K562 (cell line): ENCODE results near the gene DNAH10. TPM values are rescaled to one million over a fixed set of nuclear protein-coding genes. Genes with fewer than 3 reads are reported as not detected.
A peak's percentile ranks its signal among the peaks of the same experiment; 100 is the strongest.

Experiments
- ATAC-seq: fragments of 200-7000 bp; cut with Tn5 transposase; 3 replicates; pipeline ENCODE4 v1.9.1; 2020; ENCODE audit warnings: moderate library complexity
- BruUV-seq: library from RNA; stranded (reverse); fragments of 400-500 nt; replicated peaks from 2 replicates; lab custom pipeline; 2021; lab: Mats Ljungman, UMichigan
- CTCF ChIA-PET: fragments of 300-600 bp; formaldehyde crosslinking; extraction: SDS; loops from one replicate; lab custom pipeline; 2021; ENCODE audit warnings: low intra/inter-chr PET ratio; lab: Yijun Ruan, JAX
- POLR2A ChIA-PET: fragments of 300-600, 350-650 bp; sonication (Branson Sonifier 250); formaldehyde crosslinking; extraction: SDS; loops from one replicate; lab custom pipeline; 2021; ENCODE audit warnings: antibody characterized with exemption, inconsistent platforms; lab: Yijun Ruan, JAX
- DNase-seq, 4 experiments: peaks; one replicate each; pipeline versions ENCODE4 v3.0.0 to v3.0.0-alpha.2; 2011 to 2018; ENCODE audit warnings: low spot score in 3 of 4, mixed read lengths in 3 of 4; ENCODE audit errors: extremely low read depth in 1 of 4
- FAIRE-seq: peaks from 2 replicates; lab custom pipeline; 2011; peaks lifted over from hg19 to GRCh38; lab: Jason Lieb, UNC
- H2AFZ ChIP-seq: 2 replicates; pipeline ENCODE4 v1.6.0; 2011; ENCODE audit warnings: low read depth, low read length, control low read depth, inconsistent platforms
- H3K27ac ChIP-seq: fragments of 200-600 bp; 3 replicates; pipeline ENCODE4 v1.8.0; 2011; ENCODE audit warnings: low read depth, mild to moderate bottlenecking, control low read depth, inconsistent platforms, low read length, moderate library complexity, mixed read lengths; ENCODE audit errors: extremely low read depth
- H3K27me3 ChIP-seq, 2 experiments: fragments of 300-600 bp in 1 of 2; 2 replicates in 1 of 2; 3 replicates in 1 of 2; pipeline versions ENCODE4 v1.6.0 to v1.8.0; 2011; ENCODE audit warnings: inconsistent platforms in 2 of 2, low read length in 2 of 2, mild to moderate bottlenecking in 1 of 2, mixed read lengths in 1 of 2, moderate library complexity in 1 of 2; ENCODE audit not compliant: control insufficient read depth in 2 of 2, insufficient read depth in 2 of 2
- H3K36me3 ChIP-seq: fragments of 300-600 bp; 3 replicates; pipeline ENCODE4 v1.8.0; 2011; ENCODE audit warnings: mild to moderate bottlenecking, low read length, inconsistent platforms; ENCODE audit not compliant: control insufficient read depth, insufficient read depth
- H3K4me1 ChIP-seq, 2 experiments: fragments of 200-600 bp in 1 of 2; replicated peaks in 1 of 2; 2 replicates in 1 of 2; 3 replicates in 1 of 2; pipeline versions ENCODE4 v1.5.1 to v1.8.0; 2011; ENCODE audit warnings: inconsistent platforms in 2 of 2, low read length in 2 of 2, mild to moderate bottlenecking in 1 of 2, mixed read lengths in 1 of 2, moderate library complexity in 1 of 2; ENCODE audit not compliant: control insufficient read depth in 2 of 2, insufficient read depth in 2 of 2
- H3K4me2 ChIP-seq: 2 replicates; pipeline ENCODE4 v1.6.1; 2011; ENCODE audit warnings: low read length, control low read depth, inconsistent platforms, mixed read lengths; ENCODE audit not compliant: insufficient read depth
- H3K4me3 ChIP-seq: fragments of 200-600 bp; sonication (generic), shearing (Covaris generic); 2 replicates; pipeline ENCODE4 v1.5.1; 2016; ENCODE audit warnings: control low read depth, inconsistent platforms
- H3K79me2 ChIP-seq: fragments of 200-600 bp; 3 replicates; pipeline ENCODE4 v1.8.0; 2011; ENCODE audit warnings: low read length, inconsistent platforms; ENCODE audit not compliant: control insufficient read depth, insufficient read depth
- H3K9ac ChIP-seq, 2 experiments: 2 replicates each; pipeline versions ENCODE4 v1.6.0 to v1.6.1; 2011; ENCODE audit warnings: low read depth in 2 of 2, low read length in 2 of 2, control low read depth in 1 of 2, inconsistent platforms in 1 of 2, mild to moderate bottlenecking in 1 of 2, mixed read lengths in 1 of 2; ENCODE audit not compliant: insufficient read depth in 1 of 2
- H3K9me1 ChIP-seq: one replicate; pipeline ENCODE4 v1.6.0; 2011; ENCODE audit warnings: inconsistent platforms, mild to moderate bottlenecking, low read length, moderate library complexity; ENCODE audit not compliant: control insufficient read depth, insufficient read depth
- H3K9me3 ChIP-seq: replicated peaks from 2 replicates; pipeline ENCODE4 v1.5.1; 2011; ENCODE audit warnings: low read depth, low read length, inconsistent platforms; ENCODE audit not compliant: control insufficient read depth, insufficient read depth
- H4K20me1 ChIP-seq: replicated peaks from 2 replicates; pipeline ENCODE4 v1.6.1; 2011; ENCODE audit warnings: low read length, inconsistent platforms, mixed read lengths; ENCODE audit not compliant: control insufficient read depth, insufficient read depth
- CTBP1 ChIP-seq: fragments of 450-650 bp; IDR thresholded peaks from 2 replicates; pipeline ENCODE4 v1.6.1; 2016; ENCODE audit warnings: borderline replicate concordance
- EP300 ChIP-seq: IDR thresholded peaks from 2 replicates; pipeline ENCODE4 v1.6.1; 2012; ENCODE audit warnings: low read length, improper control_type of control experiment
- GABPA ChIP-seq: fragments of 200-800 bp; sonication (Bioruptor generic); conservative IDR thresholded peaks from 2 replicates; pipeline ENCODE4 v1.6.1; 2016; ENCODE audit warnings: low read depth, missing genetic modification characterization, missing compliant biosample characterization
- LCOR ChIP-seq: sonication (generic); formaldehyde crosslinking; IDR thresholded peaks from 2 replicates; pipeline ENCODE4 v1.8.0; 2022; ENCODE audit warnings: mild to moderate bottlenecking, missing genetic modification reagents
- LEF1 ChIP-seq: fragments of 450-650 bp; IDR thresholded peaks from 2 replicates; pipeline ENCODE4 v1.6.1; 2016; ENCODE audit warnings: mild to moderate bottlenecking
- NFIC ChIP-seq: fragments of 450-650 bp; IDR thresholded peaks from 2 replicates; pipeline ENCODE4 v1.6.1; 2017; ENCODE audit warnings: mild to moderate bottlenecking, inconsistent platforms
- SAFB ChIP-seq: fragments of 200-400 bp; formaldehyde crosslinking; IDR thresholded peaks from 2 replicates; pipeline ENCODE4 v1.6.1; 2017; ENCODE audit warnings: low read depth, low read length, borderline replicate concordance
- WGBS: fragments of 100-300 bp; shearing (Covaris generic); methylation state at CpG from one replicate; pipeline ENCODE4 v1.1.6; 2016; ENCODE audit warnings: low coverage, mixed read lengths; ENCODE audit not compliant: insufficient coverage; ENCODE audit errors: missing lambda C conversion rate; 5-methylcytosine and 5-hydroxymethylcytosine counted together
- in situ Hi-C: fragments of 300-500 bp; cut with MboI; formaldehyde crosslinking; loops from 4 replicates; pipeline ENCODE4 v1.15.0; 2018; ENCODE audit warnings: inconsistent platforms, mixed read lengths
- intact Hi-C: fragments of 100-400 bp; cut with micrococcal nuclease; formaldehyde crosslinking; loops from 2 replicates; pipeline ENCODE4 v1.14.2; 2022
- polyA plus RNA-seq, 8 experiments: library from polyadenylated mRNA; depleted of rRNA in 4 of 8; stranded (reverse) in 5 of 8; unstranded in 3 of 8; fragments of >200 nt; fragmentation: Nextera tagmentation in 2 of 8; fragmentation: Illumina TruSeq in 1 of 8; extraction: Ambion mirVana in 2 of 8; extraction: Trizol in 1 of 8; gene quantifications; 2 replicates each; pipeline versions ENCODE4 v1.2.1 to v1.2.3, GENCODE V29; 2011 to 2014; ENCODE audit warnings: inconsistent platforms in 1 of 8, missing spikeins in 1 of 8
- total RNA-seq, 7 experiments: library from RNA; depleted of rRNA in 6 of 7; stranded (reverse); fragments of >200 nt in 6 of 7; fragmentation: Illumina TruSeq in 2 of 7; extraction: Trizol in 2 of 7; gene quantifications; 2 replicates each; pipeline versions ENCODE4 v1.2.1 to v1.2.3, GENCODE V29; 2011 to 2021; ENCODE audit warnings: low replicate concordance in 1 of 7
- TF ChIP-seq, protein P1 (sequence below): fragments of 250-450 bp; sonication (Bioruptor Pico); IDR thresholded peaks from 2 replicates; pipeline ENCODE4 v1.5.0; 2021
- TF ChIP-seq, protein P2 (sequence below), 3 experiments: fragments of 200-800 bp in 1 of 3; fragments of 250-450 bp in 1 of 3; fragments of 450-650 bp in 1 of 3; sonication (Bioruptor Pico) in 1 of 3; sonication (Bioruptor generic) in 1 of 3; formaldehyde crosslinking in 1 of 3; IDR thresholded peaks; 2 replicates each; pipeline versions ENCODE4 v1.6.1 to v1.8.0; 2016 to 2022; ENCODE audit warnings: mild to moderate bottlenecking in 2 of 3, missing genetic modification characterization in 2 of 3, missing compliant biosample characterization in 1 of 3, moderate library complexity in 1 of 3
- TF ChIP-seq, protein P3 (sequence below), 2 experiments: fragments of 450-650 bp; conservative IDR thresholded peaks; 2 replicates each; pipeline ENCODE4 v1.6.1; 2017; ENCODE audit warnings: mild to moderate bottlenecking in 2 of 2, moderate library complexity in 2 of 2
- TF ChIP-seq, protein P4 (sequence below): fragments of 250-450 bp; sonication (Bioruptor Pico); IDR thresholded peaks from 2 replicates; pipeline ENCODE4 v1.4.0; 2020; ENCODE audit warnings: mild to moderate bottlenecking, moderate library complexity

The DNAH10 gene
- total and polyA plus RNA-seq, 9 of the 15 experiments (the other 6 are each of a cell fraction or from before 2014, with no cell fraction given), result 0.01 to 0.06 (median 0.04) TPM; not detected in 1

DNA sequence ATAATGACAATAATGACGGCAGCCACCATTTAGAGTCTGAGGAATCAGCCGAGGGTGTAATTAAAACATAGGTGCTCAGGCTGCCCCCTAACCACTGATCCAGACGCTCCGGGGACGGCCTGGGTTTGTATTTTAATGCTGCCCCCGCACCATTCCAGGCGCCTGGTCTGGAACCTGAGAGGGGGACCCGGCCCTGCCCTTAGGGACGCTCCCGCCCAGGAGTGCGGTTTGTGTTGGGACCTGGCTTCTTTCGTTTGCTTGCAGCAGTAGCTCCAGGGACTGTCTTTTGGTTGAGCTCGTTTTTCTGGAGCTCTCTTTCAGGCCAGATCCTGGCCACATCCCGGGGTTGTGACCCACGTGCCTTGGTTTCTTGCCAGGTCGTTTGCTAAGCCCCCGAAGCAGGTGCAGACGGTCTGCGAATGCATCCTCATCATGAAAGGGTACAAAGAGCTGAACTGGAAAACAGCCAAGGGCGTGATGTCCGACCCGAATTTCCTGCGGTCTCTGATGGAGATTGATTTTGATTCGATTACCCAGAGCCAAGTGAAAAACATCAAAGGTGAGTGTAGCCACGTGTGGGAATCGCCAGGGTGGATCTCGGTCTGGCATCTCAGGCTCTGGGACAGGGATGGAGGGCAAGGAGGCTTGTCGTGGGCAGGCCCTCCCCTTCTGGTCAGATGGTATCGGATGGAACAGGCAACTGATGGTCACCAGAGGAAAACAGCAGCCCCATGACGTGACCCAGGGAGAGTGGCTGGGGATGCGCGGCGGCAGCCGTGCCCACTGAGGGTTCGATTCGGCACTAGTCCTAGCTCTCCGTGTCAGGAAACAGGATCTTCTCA lies 147.0 kb downstream of the DNAH10 start:
- in situ Hi-C loops, result no loop called here
- DNase-seq (no peak), ATAC-seq (peak; percentile 10; the same call in 1 of the 3 replicates), FAIRE-seq (no peak)
- H3K27me3 ChIP-seq, result peaks cover 24 to 35% of the 10 kb centered on the region in 2 experiments; a peak in 4 of 5 replicates
- H2AFZ ChIP-seq, result no peak overlapping the region
- no peak overlapping the region for H3K27ac ChIP-seq
- H3K9me1 ChIP-seq, result no peaks in the 10 kb centered on the region
- H3K4me3 ChIP-seq, result no peak overlapping the region
- ChIA-PET POLR2A (interaction anchor here (0.5 to 2.7 kb wide), 2 partner anchors 10 to 111 kb away, joined by 5 to 10 read pairs; no protein-coding TSS in a partner anchor), CTCF (no interaction called here)
- H3K4me1 ChIP-seq, result peaks cover 0 to under 1% of the 10 kb centered on the region in 2 experiments; a peak in 2 of 5 replicates
- 5% methylated on average over 36 of the region's 37 CpGs for WGBS
- no peak overlapping the region for H3K4me2 ChIP-seq
- peak overlapping the region in 1 of 2 experiments; percentile 44; a peak in 1 of 4 replicates for H3K9ac ChIP-seq
- no TSS peak for BruUV-seq
- intact Hi-C loops, result loop anchor here (5.0 kb wide), 1 partner anchor 73 kb away; no protein-coding TSS in a partner anchor
- no peaks in the 10 kb centered on the region for H3K36me3 ChIP-seq
- H4K20me1 ChIP-seq, result peaks cover 6% of the 10 kb centered on the region; the same call in 1 of the 2 replicates
- H3K9me3 ChIP-seq, result no peaks in the 10 kb centered on the region
- H3K79me2 ChIP-seq, result no peaks in the 10 kb centered on the region
- TF ChIP-seq GABPA (tag) (no peak), LEF1 (no peak), LCOR (no peak), SAFB (no peak), NFIC (peak; percentile 49), EP300 (no peak), CTBP1 (0 out of 2 replicates have a peak, but pooled peaks have one; percentile 8)
- TF ChIP-seq, protein P1, sequence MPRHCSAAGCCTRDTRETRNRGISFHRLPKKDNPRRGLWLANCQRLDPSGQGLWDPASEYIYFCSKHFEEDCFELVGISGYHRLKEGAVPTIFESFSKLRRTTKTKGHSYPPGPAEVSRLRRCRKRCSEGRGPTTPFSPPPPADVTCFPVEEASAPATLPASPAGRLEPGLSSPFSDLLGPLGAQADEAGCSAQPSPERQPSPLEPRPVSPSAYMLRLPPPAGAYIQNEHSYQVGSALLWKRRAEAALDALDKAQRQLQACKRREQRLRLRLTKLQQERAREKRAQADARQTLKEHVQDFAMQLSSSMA (CRISPR knock-in tag), result no peak
- TF ChIP-seq, protein P2, sequence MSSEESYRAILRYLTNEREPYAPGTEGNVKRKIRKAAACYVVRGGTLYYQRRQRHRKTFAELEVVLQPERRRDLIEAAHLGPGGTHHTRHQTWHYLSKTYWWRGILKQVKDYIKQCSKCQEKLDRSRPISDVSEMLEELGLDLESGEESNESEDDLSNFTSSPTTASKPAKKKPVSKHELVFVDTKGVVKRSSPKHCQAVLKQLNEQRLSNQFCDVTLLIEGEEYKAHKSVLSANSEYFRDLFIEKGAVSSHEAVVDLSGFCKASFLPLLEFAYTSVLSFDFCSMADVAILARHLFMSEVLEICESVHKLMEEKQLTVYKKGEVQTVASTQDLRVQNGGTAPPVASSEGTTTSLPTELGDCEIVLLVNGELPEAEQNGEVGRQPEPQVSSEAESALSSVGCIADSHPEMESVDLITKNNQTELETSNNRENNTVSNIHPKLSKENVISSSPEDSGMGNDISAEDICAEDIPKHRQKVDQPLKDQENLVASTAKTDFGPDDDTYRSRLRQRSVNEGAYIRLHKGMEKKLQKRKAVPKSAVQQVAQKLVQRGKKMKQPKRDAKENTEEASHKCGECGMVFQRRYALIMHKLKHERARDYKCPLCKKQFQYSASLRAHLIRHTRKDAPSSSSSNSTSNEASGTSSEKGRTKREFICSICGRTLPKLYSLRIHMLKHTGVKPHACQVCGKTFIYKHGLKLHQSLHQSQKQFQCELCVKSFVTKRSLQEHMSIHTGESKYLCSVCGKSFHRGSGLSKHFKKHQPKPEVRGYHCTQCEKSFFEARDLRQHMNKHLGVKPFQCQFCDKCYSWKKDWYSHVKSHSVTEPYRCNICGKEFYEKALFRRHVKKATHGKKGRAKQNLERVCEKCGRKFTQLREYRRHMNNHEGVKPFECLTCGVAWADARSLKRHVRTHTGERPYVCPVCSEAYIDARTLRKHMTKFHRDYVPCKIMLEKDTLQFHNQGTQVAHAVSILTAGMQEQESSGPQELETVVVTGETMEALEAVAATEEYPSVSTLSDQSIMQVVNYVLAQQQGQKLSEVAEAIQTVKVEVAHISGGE (CRISPR knock-in tag; IDR thresholded peaks at IDR 0.05), result no peak
- TF ChIP-seq, protein P3, sequence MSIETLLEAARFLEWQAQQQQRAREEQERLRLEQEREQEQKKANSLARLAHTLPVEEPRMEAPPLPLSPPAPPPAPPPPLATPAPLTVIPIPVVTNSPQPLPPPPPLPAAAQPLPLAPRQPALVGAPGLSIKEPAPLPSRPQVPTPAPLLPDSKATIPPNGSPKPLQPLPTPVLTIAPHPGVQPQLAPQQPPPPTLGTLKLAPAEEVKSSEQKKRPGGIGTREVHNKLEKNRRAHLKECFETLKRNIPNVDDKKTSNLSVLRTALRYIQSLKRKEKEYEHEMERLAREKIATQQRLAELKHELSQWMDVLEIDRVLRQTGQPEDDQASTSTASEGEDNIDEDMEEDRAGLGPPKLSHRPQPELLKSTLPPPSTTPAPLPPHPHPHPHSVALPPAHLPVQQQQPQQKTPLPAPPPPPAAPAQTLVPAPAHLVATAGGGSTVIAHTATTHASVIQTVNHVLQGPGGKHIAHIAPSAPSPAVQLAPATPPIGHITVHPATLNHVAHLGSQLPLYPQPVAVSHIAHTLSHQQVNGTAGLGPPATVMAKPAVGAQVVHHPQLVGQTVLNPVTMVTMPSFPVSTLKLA (conservative IDR thresholded peaks at IDR 0.05), result no peak
- TF ChIP-seq, protein P4, sequence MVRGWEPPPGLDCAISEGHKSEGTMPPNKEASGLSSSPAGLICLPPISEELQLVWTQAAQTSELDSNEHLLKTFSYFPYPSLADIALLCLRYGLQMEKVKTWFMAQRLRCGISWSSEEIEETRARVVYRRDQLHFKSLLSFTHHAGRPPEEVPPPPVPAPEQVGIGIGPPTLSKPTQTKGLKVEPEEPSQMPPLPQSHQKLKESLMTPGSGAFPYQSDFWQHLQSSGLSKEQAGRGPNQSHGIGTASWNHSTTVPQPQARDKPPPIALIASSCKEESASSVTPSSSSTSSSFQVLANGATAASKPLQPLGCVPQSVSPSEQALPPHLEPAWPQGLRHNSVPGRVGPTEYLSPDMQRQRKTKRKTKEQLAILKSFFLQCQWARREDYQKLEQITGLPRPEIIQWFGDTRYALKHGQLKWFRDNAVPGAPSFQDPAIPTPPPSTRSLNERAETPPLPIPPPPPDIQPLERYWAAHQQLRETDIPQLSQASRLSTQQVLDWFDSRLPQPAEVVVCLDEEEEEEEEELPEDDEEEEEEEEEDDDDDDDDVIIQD (CRISPR knock-in tag), result no peak
